HG02571 (cell line): ENCODE results near the gene RERE.

Experiments
- ATAC-seq: cut with Tn5 transposase; IDR thresholded peaks from one replicate; pipeline ENCODE4 v1.9.1; 2021; ENCODE audit warnings: mild to moderate bottlenecking, moderate library complexity; ENCODE audit not compliant: unreplicated experiment

Gene RERE

DNA sequence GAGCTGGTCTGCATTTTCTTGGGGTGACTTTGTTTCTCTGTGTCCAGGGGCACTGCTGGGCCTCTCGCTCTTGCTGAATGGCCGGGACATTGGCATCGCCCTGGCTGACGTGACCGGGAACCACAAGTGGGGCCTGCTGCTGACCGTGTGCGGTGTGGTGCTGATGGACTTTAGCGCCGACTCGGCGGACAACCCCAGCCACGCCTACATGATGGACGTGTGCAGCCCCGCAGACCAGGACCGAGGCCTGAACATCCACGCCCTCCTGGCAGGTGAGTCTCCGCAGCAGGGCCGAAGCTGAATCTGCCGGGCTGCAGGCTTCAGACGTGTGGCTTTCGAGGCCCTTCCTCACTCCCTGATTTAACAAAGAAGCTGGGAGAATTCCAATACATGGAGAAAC, 491.7 kb downstream of the RERE start:
- no peak for ATAC-seq

DNA sequence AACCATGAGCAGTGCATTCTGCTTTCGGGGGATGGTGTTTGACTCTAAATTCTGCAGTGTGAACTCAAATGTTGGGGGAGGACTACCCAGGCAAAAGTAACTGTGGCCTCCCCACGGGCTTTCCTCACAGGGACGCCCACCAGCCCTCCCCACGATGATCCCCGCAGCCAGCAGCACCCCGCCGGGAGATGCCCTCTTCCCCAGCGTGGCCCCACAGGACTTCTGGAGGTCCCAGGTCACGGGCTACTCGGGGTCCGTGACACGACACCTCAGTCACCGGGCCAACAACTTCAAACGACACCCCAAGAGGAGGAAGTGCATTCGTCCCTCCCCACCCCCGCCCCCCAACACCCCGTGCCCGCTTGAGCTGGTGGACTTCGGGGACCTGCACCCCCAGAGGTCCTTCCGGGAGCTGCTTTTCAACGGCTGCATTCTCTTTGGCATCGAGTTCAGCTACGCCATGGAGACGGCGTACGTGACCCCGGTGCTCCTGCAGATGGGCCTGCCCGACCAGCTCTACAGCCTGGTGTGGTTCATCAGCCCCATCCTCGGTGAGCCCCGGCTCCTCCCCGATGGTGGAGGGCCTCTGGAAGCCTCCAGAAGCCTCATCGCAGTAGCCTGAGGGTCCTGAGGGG, 493.1 kb downstream of the RERE start:
- no peak for ATAC-seq

DNA sequence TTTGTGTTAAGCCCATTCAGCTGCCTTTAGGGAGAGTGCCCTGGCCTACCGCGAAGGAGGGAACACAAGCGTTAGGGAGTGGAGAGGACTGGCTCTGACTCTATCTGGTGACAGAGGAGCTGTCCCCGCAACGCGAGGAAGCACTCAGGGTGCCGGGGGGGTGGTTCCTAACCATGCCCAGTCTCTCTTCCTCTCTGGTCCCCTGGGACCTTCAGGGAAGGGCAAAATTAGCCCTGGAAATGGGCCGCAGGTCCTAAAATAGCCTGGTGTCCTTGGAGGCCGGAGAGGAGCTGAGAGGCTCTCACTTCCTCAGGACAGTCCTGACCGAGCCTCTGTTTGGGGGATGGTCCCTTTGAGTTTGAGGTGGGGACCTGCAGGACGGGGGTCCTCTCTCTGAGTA, 493.7 kb downstream of the RERE start:
- ATAC-seq: no peak

DNA sequence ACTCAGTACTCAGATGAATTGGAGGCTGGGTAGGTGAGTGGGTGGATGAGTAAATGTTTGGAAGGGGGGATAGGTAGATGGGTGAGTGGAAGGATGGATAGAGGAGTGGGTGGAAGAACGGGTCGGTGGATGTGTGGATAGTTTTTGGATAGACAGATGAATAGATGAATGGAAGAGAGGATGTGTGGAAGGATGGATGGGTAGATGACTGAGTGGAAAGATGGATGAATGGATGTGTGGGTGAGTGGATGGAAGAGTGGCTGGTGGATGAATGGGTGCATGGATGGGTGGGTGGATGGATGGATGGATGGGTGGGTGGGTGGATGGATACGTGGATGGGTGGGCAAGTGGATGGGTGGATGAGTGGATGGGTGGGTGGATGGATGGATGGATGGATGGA, 495.8 kb downstream of the RERE start:
- no peak for ATAC-seq

DNA sequence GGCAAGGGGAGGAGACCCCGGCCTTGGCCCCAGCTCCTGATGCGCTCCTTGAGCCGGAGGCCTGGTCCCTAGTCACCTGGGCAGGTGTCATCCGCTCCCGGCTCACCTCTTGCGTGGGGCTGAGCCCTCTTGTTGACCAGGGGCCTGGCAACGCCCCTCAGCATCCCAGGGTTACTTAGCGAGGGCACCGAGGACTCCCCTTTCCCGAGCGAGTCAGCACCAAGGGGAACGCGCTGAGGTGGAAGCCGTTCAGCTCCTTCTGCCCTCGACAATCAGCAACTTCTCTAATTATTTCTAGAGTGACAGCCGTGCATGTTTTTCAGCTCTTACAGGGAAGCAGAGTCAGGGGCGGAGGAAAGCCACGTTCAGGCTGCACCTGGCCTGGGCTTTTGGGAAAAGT, 499.0 kb downstream of the RERE start:
- peak; percentile 20 for ATAC-seq

DNA sequence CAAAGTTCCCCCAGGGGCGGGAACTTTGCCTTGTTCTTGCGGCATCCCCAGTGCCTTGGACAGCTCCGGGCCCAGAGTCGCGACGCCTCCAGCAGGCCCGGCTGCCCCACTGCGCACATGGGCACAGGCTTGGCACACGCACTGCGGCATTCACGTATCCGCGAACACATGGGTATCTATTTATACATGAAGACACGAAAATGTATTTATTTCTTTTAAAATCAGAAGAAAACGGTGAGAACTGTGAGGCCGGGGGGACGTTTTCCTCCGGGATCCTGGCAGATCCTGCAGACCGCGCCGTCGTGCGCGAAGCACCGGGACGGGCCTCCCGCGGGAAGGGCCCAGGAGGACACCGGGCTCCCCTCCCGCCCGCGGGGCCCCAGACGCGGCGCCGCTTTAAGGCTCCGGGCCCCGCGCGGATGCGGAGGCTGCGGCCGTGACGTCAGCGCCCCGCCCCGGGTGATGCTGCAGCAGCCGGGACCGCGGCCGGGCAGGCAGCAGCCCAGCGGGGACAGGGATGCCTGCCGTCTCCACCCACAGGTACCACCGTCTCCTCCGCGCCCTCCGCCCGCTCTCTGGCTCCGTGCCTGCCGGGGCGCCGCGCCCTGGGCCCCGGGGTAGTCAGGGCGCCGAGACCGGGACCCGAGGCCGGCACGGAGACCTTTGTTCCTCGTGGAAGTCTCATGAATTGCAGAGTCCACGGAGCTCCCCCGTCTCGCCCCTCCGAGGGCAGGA, 499.6 kb downstream of the RERE start, which contains the start of gene SLC45A1:
Gene SLC45A1 (plus strand): TSS at position 468 of the 735 bp plus-strand sequence. CDS start 6,216 bp downstream, outside the sequence.
- ATAC-seq: peak; percentile 48

DNA sequence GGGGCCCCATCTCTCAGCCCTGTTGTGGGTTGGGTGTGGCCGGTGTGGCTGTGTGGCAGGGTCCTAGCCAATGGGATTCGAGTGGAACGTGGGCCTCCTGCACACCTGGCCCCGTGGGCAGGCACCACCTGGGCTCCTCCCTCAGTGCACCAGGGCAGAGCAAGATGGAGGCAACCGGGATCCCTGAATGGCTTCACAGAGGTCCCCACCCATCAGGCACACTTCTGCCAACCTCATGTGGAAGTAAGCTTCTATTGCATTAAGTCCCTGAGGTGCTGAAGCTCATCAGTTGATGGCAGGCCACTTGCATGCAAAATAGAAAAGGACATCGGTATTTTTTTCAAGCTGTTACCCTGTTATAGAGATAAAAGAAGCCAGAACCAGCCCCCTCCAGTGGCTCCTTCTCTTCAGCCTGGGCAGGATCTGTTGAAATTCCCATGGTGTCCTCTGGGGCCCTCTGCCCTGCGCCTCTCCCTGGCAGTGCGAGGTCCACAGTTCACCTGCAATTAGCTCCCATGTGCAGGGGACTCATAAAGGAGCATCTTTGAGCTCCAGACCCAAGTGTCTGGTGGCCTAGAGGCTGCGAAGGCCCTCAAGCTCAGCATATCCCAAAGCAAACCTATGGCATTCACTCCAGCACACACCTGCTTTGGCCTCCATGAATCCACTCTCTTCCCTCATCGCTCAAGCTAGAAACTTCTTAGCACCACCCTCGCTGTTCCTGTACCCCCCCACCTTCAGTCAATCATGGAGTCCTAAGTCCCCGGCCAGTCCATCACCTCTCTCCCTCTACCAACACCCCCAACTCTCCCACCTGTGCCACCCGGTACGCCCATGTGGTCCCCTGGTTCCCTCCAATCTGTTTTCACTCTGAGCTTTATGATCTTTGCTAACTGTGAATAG, 501.6 kb downstream of the RERE start:
- ATAC-seq: no peak

DNA sequence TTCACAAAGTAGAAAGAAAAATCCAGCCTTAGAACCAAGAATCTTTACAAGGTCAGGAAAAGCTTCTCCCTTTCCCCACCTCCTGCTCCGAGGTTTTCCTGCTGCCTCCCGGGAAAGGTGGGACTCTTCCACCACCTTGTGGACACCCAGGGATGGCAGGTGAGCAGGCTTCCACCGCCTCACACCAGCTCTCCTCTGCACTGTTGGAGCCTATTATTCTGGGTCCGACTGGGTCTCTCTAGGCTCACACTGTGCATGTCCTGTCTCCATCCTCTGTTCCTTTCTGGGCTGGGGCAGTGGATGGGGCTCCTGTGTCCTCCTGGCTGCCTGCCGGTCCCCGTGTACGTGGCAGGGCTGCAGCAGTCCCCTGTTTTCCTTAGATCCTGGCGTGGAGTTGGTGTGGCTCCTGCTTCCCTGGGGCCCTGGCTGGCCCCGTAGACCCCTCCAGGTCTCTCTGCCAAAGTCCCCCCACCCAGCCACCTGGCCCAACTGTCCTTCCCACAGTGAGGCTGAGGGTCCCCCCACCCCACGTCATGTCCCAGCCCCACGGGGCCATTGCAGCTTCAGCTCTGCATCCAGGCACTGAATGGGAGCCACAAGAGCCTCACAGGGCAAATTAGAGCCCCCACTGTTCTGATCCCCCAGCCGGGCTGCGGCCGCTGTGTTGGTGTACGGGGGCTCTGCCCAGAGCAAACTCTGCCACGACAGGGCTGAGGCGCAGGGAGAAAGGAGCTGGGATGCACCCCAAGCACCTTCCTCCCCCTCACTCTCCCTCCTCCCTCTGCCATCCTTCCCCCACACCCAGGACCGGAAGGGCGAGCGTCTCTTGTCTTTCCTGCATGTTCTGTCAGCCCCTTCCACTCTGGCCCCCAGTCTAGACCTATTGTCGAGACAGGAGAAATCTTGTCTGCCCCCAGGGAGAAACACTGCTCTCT, 502.8 kb downstream of the RERE start:
- ATAC-seq: no peak

DNA sequence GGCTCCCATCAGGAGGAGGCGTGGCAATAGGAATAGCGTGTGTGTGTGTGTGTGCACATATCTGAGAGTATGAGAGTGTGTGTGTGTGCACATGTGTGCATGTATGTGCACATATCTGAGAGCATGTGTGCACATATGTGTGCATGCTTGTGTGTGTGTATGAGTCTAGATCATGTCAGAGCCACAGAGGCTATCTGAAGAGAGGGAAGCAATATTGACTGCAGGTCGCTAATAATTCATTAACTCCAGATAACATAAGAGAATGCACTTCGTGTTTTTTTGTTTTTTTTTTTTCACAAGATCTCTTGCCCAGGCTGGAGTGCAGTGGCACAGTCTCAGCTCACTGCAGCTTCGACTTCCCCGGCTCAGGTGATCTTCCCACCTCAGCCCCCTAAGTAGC, 504.2 kb downstream of the RERE start:
- ATAC-seq: no peak

DNA sequence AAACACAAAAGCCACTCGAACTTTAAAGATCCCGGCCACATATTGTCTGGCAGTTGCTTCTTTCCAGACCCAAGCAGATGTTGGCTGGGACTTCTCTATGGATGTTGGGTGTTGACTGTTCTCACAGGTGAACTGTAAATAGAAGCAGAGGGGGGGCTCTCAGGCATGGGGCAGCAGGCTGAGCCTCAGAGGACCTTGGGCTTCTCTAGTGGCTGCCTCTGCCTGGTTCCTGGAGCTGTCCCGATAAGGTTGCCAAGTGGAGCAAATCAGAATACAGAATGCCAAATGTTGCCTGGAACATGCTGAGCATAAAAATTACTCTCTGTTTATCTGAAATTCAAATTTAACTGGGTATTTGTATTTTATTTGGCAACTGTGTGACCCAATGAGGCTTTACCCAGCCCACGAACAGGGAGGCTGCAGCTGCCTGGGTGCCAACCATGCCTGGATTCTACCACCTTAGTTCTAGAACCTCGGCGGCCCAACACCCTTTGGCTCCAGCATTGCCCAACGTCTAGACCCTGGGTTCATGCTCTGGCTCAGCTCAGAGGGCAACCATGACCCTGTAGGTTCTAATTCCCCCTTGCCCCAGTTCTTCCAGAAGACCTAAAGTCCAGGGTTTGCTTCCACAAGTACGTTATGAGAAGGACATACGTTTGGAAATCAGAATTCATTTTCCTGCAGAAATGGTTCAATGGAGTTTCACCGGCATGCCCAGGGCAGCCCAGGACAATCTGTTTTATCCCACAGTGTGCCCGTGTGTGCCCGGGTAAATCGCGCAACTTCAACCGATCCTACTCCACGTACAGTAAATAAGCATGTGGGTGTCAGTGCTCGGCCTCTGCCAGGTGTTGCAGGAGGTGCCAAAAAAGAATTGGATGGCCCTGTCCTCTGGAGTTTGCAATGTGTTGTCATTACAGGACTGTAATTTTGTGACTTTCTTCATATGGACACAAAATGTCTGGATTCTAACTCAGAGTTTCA, 504.9 kb downstream of the RERE start:
- ATAC-seq: no peak

DNA sequence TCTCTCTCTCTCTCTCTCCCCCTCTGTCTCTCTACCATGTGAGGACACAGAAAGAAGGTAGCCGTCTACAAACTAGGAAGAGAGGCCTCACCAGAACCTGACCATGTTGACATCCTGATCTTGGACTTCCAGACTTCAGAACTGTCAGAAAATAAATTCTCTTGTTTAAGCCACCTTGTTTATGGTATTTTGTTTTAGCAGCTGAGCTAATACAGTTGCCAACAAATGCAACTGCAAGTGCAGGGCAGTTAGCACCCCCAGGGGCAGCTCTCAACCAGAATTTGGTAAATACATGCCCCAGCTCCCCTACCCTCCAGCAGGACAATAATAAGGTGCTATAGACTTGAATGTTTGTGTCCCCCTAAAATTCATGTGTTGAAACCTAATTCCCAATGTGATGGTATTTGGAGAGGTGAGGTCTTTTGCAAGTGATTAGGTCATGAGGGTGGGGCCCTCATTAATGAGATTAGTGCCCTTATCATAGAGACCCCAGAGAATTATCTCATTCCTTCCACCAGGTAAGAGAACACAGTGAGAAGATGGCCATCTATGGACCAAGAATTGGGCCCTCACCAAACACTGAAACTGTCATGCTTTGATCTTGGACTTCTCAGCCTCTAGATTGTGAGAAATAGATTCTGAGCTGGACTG, 506.2 kb downstream of the RERE start:
- ATAC-seq: no peak

DNA sequence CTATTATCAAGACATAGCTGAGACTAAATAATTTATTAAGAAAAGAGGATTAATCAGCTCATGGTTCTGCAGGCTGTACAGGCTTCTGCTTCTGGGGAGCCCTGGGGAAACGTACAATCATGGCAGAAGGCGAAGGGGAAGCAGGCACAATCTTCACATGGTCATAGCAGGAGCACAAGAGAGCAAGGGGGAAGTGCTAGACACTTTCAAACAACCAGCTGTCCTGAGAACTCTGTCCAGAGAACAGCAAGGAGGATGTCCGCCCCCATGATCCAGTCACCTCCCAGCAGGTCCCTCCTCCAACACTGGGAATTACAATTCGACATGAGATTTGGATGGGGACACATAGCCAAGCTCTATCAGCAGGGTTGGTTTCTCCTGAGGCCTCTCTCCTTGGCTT, 509.8 kb downstream of the RERE start:
- ATAC-seq: no peak

DNA sequence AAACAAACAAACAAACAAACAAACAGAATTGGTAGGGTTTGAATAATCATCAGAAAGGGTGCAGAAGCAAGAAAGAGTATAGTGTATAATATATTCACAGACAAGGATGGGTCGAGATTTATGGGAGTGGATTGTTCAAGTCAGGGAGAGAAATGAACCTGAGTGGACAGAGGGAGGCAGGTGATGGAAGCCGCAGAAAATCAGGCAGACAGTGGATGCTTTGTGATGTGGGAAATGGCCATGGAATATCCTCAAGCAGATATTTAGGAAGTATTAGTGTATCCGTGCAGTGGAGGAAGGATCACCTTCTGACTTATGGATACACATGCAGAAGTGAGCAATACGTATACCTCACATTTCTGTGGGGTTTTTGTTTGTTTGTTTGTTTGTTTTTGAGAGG, 513.6 kb downstream of the RERE start:
- no peak for ATAC-seq

DNA sequence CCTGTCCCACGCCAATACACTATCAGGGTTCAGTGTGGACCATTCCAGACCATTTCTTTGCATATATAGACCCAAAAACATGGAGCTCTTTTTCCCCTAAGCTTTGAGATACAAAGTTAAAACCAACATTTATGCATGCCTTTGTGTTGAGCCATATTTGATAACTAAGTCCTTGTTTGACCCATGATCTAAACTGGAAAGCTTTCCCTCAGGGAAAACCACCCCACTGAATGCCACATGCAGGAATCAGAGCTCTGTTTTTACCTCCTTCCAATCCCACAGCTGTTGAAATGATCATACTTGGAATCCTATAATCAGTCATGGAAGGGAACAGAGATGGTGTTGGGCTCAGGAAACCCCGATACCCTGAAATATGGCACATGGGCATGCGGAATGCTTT, 514.3 kb downstream of the RERE start:
- ATAC-seq: no peak
